HG03558 (cell line): ENCODE measurements around the gene SERBP1.
"Not testable (repeated sequence)": the region's sequence is repeated elsewhere in the genome, so short reads cannot be mapped to it uniquely, and the experiment has no call there.

ENCODE experiments used
- ATAC-seq: cut with Tn5 transposase; IDR thresholded peaks from one replicate; pipeline ENCODE4 v1.9.1; 2021; ENCODE audit warnings: moderate number of reproducible peaks; ENCODE audit not compliant: unreplicated experiment; ENCODE audit errors: extremely low read depth

SERBP1 gene

GRCh38 chr1:67430358-67431155 lies at the start of gene SERBP1:
Gene SERBP1 (minus strand): TSS chr1:67430402. CDS start chr1:67430300, 102 bp downstream.
- ATAC-seq = peak; percentile 82

GRCh38 chr1:67479146-67479891 lies 49.1 kb upstream of the SERBP1 start:
- no peak for ATAC-seq

GRCh38 chr1:67476906-67477305 lies 46.7 kb upstream of the SERBP1 start:
- no peak for ATAC-seq

GRCh38 chr1:67476006-67476482 lies 45.8 kb upstream of the SERBP1 start:
- ATAC-seq = no peak

- ATAC-seq = no peak
Measured at GRCh38 chr1:67472056-67472455, 41.9 kb upstream of the SERBP1 start.

GRCh38 chr1:67469431-67469830 lies 39.2 kb upstream of the SERBP1 start:
- ATAC-seq = no peak

- no peak for ATAC-seq
Measured at GRCh38 chr1:67468066-67468718, 38.0 kb upstream of the SERBP1 start.

GRCh38 chr1:67465375-67465774 lies 35.2 kb upstream of the SERBP1 start:
- ATAC-seq = no peak

GRCh38 chr1:67464746-67465145 lies 34.5 kb upstream of the SERBP1 start:
- ATAC-seq = no peak

GRCh38 chr1:67464058-67464457 lies 33.9 kb upstream of the SERBP1 start:
- no peak for ATAC-seq

- no peak for ATAC-seq
Measured at GRCh38 chr1:67463298-67463955, 33.2 kb upstream of the SERBP1 start.

- ATAC-seq = no peak
Measured at GRCh38 chr1:67460676-67461500, 30.7 kb upstream of the SERBP1 start.

GRCh38 chr1:67459068-67459467 lies 28.9 kb upstream of the SERBP1 start:
- ATAC-seq = no peak

GRCh38 chr1:67458663-67459062 lies 28.5 kb upstream of the SERBP1 start:
- no peak for ATAC-seq

- ATAC-seq = no peak
Measured at GRCh38 chr1:67457247-67457646, 27.0 kb upstream of the SERBP1 start.

- ATAC-seq = no peak
Measured at GRCh38 chr1:67451815-67452214, 21.6 kb upstream of the SERBP1 start.

GRCh38 chr1:67451356-67451755 lies 21.2 kb upstream of the SERBP1 start:
- ATAC-seq = no peak

- ATAC-seq = no peak
Measured at GRCh38 chr1:67446893-67447292, 16.7 kb upstream of the SERBP1 start.

GRCh38 chr1:67446014-67446413 lies 15.8 kb upstream of the SERBP1 start:
- ATAC-seq = not testable (repeated sequence)
